Measurements from ENCODE around the gene RGMB.

- TF ChIP-seq EZH2 (IDR thresholded peaks at IDR 0.05; ENCODE audit: borderline replicate concordance, insufficient read depth, low read depth, low read length, poor library complexity, severe bottlenecking): no peak
- TF ChIP-seq CTCF (IDR thresholded peaks at IDR 0.05): no peak
These were observed 5.9 kb upstream of the RGMB start for GRCh38 chr5:98767581-98767980.

All from B cell (primary cell).